GM18502 (cell line): ENCODE measurements around the gene TMEM271.
"Not testable (repeated sequence)": the region's sequence is repeated elsewhere in the genome, so short reads cannot be mapped to it uniquely, and the experiment has no call there.

ENCODE experiments used
- ATAC-seq: cut with Tn5 transposase; IDR thresholded peaks from one replicate; pipeline ENCODE4 v1.9.1; 2021; ENCODE audit warnings: mild to moderate bottlenecking; ENCODE audit not compliant: unreplicated experiment, poor library complexity

The TMEM271 gene

GRCh38 chr4:610411-611261 lies 34.5 kb upstream of the TMEM271 start:
- no peak for ATAC-seq

GRCh38 chr4:609400-610050 lies 33.4 kb upstream of the TMEM271 start:
- no peak for ATAC-seq

- ATAC-seq: no peak
Observed at GRCh38 chr4:608236-608635, 32.1 kb upstream of the TMEM271 start.

GRCh38 chr4:605702-606425 lies 29.8 kb upstream of the TMEM271 start:
- ATAC-seq: no peak

GRCh38 chr4:604131-604530 lies 28.0 kb upstream of the TMEM271 start:
- no peak for ATAC-seq

GRCh38 chr4:602559-602942 lies 26.5 kb upstream of the TMEM271 start:
- ATAC-seq: no peak

GRCh38 chr4:601612-602558 lies 25.8 kb upstream of the TMEM271 start:
- ATAC-seq: no peak

GRCh38 chr4:600850-601515 lies 24.9 kb upstream of the TMEM271 start:
- ATAC-seq: no peak

- ATAC-seq: no peak
Observed at GRCh38 chr4:600166-600565, 24.1 kb upstream of the TMEM271 start.

- ATAC-seq: no peak
Observed at GRCh38 chr4:598925-599324, 22.8 kb upstream of the TMEM271 start.

GRCh38 chr4:592825-593520 lies 16.9 kb upstream of the TMEM271 start:
- ATAC-seq: no peak

GRCh38 chr4:592178-592577 lies 16.1 kb upstream of the TMEM271 start:
- not testable (repeated sequence) for ATAC-seq

GRCh38 chr4:590313-590841 lies 14.3 kb upstream of the TMEM271 start:
- ATAC-seq: no peak

- ATAC-seq: no peak
Observed at GRCh38 chr4:589219-589963, 13.3 kb upstream of the TMEM271 start.

GRCh38 chr4:588351-588849 lies 12.3 kb upstream of the TMEM271 start:
- no peak for ATAC-seq

GRCh38 chr4:587671-588350 lies 11.7 kb upstream of the TMEM271 start:
- no peak for ATAC-seq

- ATAC-seq: no peak
Observed at GRCh38 chr4:583820-584219, 7.7 kb upstream of the TMEM271 start.
